HG03432 (cell line): ENCODE results near the gene PTPRM.

ENCODE experiments used
- ATAC-seq: cut with Tn5 transposase; IDR thresholded peaks from one replicate; pipeline ENCODE4 v1.9.1; 2021; ENCODE audit warnings: mild to moderate bottlenecking, moderate library complexity; ENCODE audit not compliant: unreplicated experiment

The PTPRM gene

GRCh38 chr18:8081872-8082553 is 514.9 kb downstream of the PTPRM start:
- no peak for ATAC-seq

GRCh38 chr18:8084160-8084559 is 517.0 kb downstream of the PTPRM start:
- no peak for ATAC-seq

- no peak for ATAC-seq
Observed at GRCh38 chr18:8088626-8089025, 521.5 kb downstream of the PTPRM start.

GRCh38 chr18:8091035-8091434 is 523.9 kb downstream of the PTPRM start:
- ATAC-seq, result no peak

GRCh38 chr18:8095947-8096570 is 528.9 kb downstream of the PTPRM start:
- ATAC-seq, result no peak

GRCh38 chr18:8097399-8097798 is 530.3 kb downstream of the PTPRM start:
- ATAC-seq, result no peak

GRCh38 chr18:8097927-8098326 is 530.8 kb downstream of the PTPRM start:
- no peak for ATAC-seq

- no peak for ATAC-seq
Observed at GRCh38 chr18:8106603-8107002, 539.5 kb downstream of the PTPRM start.

- ATAC-seq, result no peak
Observed at GRCh38 chr18:8107426-8107825, 540.3 kb downstream of the PTPRM start.

- ATAC-seq, result no peak
Observed at GRCh38 chr18:8114480-8114879, 547.4 kb downstream of the PTPRM start.

- ATAC-seq, result no peak
Observed at GRCh38 chr18:8116341-8117005, 549.4 kb downstream of the PTPRM start.

GRCh38 chr18:8117006-8117371 is 549.9 kb downstream of the PTPRM start:
- ATAC-seq, result no peak

GRCh38 chr18:8121101-8121500 is 554.0 kb downstream of the PTPRM start:
- no peak for ATAC-seq

- no peak for ATAC-seq
Observed at GRCh38 chr18:8121942-8122480, 554.9 kb downstream of the PTPRM start.

- no peak for ATAC-seq
Observed at GRCh38 chr18:8124232-8125146, 557.4 kb downstream of the PTPRM start.

- no peak for ATAC-seq
Observed at GRCh38 chr18:8130096-8130495, 563.0 kb downstream of the PTPRM start.

- no peak for ATAC-seq
Observed at GRCh38 chr18:8133032-8133431, 565.9 kb downstream of the PTPRM start.

GRCh38 chr18:8133888-8134287 is 566.8 kb downstream of the PTPRM start:
- ATAC-seq, result no peak

GRCh38 chr18:8139127-8139527 is 572.0 kb downstream of the PTPRM start:
- ATAC-seq, result no peak

- no peak for ATAC-seq
Observed at GRCh38 chr18:8139891-8140406, 572.8 kb downstream of the PTPRM start.
